Lower lobe of right lung (tissue), 2 donors: ENCODE data around the gene ZNF396. TPM values are rescaled to one million over a fixed set of nuclear protein-coding genes. Genes with fewer than 3 reads are reported as not detected.

Source experiments
- ATAC-seq, 2 donors: fragments of 200-7000 bp; cut with Tn5 transposase; one replicate each; pipeline ENCODE4 v1.9.1; 2020 to 2022; ENCODE audit warnings: mild to moderate bottlenecking in 2 of 2, moderate library complexity in 2 of 2
- DNase-seq: peaks from one replicate; pipeline ENCODE4 v3.0.0-alpha.2; 2020
- H3K27ac ChIP-seq: fragments of 200-600 bp; one replicate; pipeline ENCODE4 v1.8.0; 2022
- H3K27me3 ChIP-seq: fragments of 200-600 bp; one replicate; pipeline ENCODE4 v1.8.0; 2022; ENCODE audit warnings: low read depth
- H3K36me3 ChIP-seq: fragments of 200-600 bp; one replicate; pipeline ENCODE4 v1.8.0; 2022; ENCODE audit warnings: mild to moderate bottlenecking
- H3K4me1 ChIP-seq: fragments of 200-600 bp; one replicate; pipeline ENCODE4 v1.8.0; 2022
- H3K4me3 ChIP-seq: fragments of 200-600 bp; one replicate; pipeline ENCODE4 v1.8.0; 2022; ENCODE audit warnings: mild to moderate bottlenecking
- H3K9me3 ChIP-seq: fragments of 200-600 bp; one replicate; pipeline ENCODE4 v1.8.0; 2022
- intact Hi-C: fragments of 100-400 bp; cut with DNase I; formaldehyde crosslinking; loops from one replicate; pipeline ENCODE4 v1.11.0; 2022
- total RNA-seq: library from RNA; stranded (reverse); fragmentation: NEBNext Ultra II Directional; extraction: Animal tissue kit (Norgen Biotek cat#: 25700); gene quantifications from one replicate; pipeline ENCODE4 v1.2.1, GENCODE V29; 2021
- TF ChIP-seq, protein P1 (sequence below): fragments of 200-600 bp; IDR thresholded peaks from one replicate; pipeline ENCODE4 v1.8.0; 2022; ENCODE audit warnings: antibody characterized with exemption, mild to moderate bottlenecking
- donor health status: DM: no; HTN: yes; CAD: no; lungs with severe emphysema.

Gene ZNF396
- total RNA-seq, 1 donor from 2014 or later, result 4.4 TPM

DNA sequence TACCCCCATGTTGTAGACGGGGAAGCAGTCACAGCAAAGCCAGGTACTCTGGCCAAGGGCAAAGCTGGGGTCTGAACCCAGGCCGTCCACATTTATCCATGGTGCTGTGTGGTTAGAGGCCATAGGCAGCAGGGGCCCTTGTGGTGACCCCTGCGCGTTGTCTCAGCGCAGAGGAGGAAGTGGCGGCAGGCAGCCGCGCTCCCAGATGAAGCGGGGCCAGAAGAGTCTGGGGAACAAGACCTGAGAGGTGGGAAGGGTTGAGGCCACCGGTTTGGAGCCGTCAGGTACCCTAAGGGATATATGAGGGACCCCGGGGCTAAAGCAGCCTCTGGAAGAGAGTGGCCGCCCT lies 770 bp downstream of the ZNF396 start:
- H3K4me1 ChIP-seq, result peaks cover 12% of the 10 kb centered on the region
- DNase-seq (peak; percentile 73), ATAC-seq (peak; percentile 75 to 86)
- H3K27ac ChIP-seq, result peak overlapping the region; percentile 76
- H3K4me3 ChIP-seq, result peak overlapping the region; percentile 83
- H3K36me3 ChIP-seq, result peaks cover 3% of the 10 kb centered on the region
- no peaks in the 10 kb centered on the region for H3K27me3 ChIP-seq
- no peaks in the 10 kb centered on the region for H3K9me3 ChIP-seq
- intact Hi-C loops, result no loop called here
- TF ChIP-seq, protein P1, sequence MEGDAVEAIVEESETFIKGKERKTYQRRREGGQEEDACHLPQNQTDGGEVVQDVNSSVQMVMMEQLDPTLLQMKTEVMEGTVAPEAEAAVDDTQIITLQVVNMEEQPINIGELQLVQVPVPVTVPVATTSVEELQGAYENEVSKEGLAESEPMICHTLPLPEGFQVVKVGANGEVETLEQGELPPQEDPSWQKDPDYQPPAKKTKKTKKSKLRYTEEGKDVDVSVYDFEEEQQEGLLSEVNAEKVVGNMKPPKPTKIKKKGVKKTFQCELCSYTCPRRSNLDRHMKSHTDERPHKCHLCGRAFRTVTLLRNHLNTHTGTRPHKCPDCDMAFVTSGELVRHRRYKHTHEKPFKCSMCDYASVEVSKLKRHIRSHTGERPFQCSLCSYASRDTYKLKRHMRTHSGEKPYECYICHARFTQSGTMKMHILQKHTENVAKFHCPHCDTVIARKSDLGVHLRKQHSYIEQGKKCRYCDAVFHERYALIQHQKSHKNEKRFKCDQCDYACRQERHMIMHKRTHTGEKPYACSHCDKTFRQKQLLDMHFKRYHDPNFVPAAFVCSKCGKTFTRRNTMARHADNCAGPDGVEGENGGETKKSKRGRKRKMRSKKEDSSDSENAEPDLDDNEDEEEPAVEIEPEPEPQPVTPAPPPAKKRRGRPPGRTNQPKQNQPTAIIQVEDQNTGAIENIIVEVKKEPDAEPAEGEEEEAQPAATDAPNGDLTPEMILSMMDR, result no peak

DNA sequence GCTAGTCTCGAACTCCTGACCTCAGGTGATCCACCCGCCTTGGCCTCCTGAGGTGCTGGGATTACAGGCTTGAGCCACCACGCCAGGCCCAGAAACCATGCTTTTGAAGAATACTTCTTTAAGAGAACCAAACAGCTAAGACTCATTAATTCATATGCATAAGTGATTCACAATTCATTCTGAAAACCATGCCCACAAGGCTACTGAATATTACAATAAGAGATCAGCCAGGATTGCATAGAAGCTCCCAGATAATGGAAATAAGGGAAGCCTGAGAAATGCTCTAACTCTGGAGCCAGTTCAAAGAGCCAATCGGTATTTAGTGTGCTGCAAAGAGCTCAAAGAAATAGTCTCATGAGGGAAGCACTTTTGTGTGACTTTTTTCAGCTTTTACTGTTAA lies 2.4 kb downstream of the ZNF396 start:
- Histone ChIP-seq H3K27me3 (no peaks in the 10 kb centered on the region), H3K9me3 (no peaks in the 10 kb centered on the region), H3K4me3 (no peak overlapping the region), H3K27ac (no peak overlapping the region), H3K4me1 (peaks cover 12% of the 10 kb centered on the region), H3K36me3 (peaks cover 3% of the 10 kb centered on the region)
- TF ChIP-seq, protein P1, result no peak
- ATAC-seq (no peak), DNase-seq (no peak)
- intact Hi-C loops, result no loop called here

- intact Hi-C loops, result no loop called here
- DNase-seq, result no peak
- Histone ChIP-seq H3K4me1 (peaks cover 6% of the 10 kb centered on the region), H3K9me3 (no peaks in the 10 kb centered on the region), H3K27ac (no peak overlapping the region), H3K4me3 (no peak overlapping the region), H3K36me3 (peaks cover 8% of the 10 kb centered on the region), H3K27me3 (no peaks in the 10 kb centered on the region)
- ATAC-seq, result no peak
- TF ChIP-seq, protein P1, result no peak
Observed at GRCh38 chr18:35371412-35372195, 5.5 kb downstream of the ZNF396 start.

GRCh38 chr18:35369126-35369525 lies 8.0 kb downstream of the ZNF396 start:
- Histone ChIP-seq H3K4me3 (no peak overlapping the region), H3K36me3 (peaks cover 8% of the 10 kb centered on the region), H3K4me1 (no peaks in the 10 kb centered on the region), H3K27ac (no peak overlapping the region), H3K9me3 (no peaks in the 10 kb centered on the region), H3K27me3 (no peaks in the 10 kb centered on the region)
- TF ChIP-seq, protein P1, result no peak
- intact Hi-C loops, result no loop called here
- DNase-seq (no peak), ATAC-seq (no peak)

- no peak overlapping the region for H3K27ac ChIP-seq
- H3K4me3 ChIP-seq, result no peak overlapping the region
- intact Hi-C loops, result no loop called here
- H3K27me3 ChIP-seq, result no peaks in the 10 kb centered on the region
- DNase-seq (no peak), ATAC-seq (no peak)
- H3K9me3 ChIP-seq, result no peaks in the 10 kb centered on the region
- peaks cover 8% of the 10 kb centered on the region for H3K36me3 ChIP-seq
- H3K4me1 ChIP-seq, result no peaks in the 10 kb centered on the region
- TF ChIP-seq, protein P1, result no peak
Observed at GRCh38 chr18:35368595-35368994, 8.5 kb downstream of the ZNF396 start.
